Inflammatory macrophage (primary cell): Measurements from ENCODE around the gene HELB.

Experiments used
- DNase-seq, 2 donors: peaks; one replicate each; pipeline ENCODE4 v3.0.0-alpha.2; 2020 to 2022

The HELB gene

DNA sequence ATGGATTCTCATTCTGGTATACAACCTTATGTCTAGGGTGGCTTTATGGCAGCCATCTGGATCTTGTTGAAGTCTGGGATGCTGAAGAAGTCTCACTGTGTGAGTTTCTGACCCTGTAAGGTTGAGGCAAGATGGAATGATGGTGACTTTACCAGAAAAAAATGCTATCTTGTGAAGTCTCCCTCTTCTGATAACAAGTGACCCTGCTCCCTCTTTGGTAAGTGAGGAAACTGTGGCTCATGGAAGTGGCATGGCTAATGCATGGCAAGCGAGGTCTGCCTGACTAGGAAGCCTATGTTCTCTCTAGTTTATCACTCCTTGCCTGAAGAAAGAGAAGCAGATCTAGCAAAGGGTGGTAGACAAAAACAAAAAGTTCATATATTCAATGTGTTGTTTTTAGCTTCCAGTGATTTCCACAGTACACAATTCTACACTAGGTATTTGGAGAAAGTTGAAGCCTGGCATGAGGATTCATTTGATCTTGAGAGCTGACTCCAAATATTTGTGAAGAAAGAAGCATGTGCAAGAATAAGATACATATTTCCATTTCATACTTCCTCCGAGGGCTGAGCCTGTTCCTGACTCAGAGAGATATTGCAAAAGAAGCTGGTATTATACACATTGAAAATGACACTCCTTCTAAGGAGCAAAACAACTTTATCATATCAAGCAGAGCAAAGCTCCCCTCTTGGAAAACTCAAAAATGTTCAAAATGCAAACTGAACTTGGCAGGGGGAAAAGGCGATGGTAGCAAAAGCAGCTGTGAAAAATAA is 63.6 kb downstream of the HELB start:
- peak; percentile 65 to 72 for DNase-seq

DNA sequence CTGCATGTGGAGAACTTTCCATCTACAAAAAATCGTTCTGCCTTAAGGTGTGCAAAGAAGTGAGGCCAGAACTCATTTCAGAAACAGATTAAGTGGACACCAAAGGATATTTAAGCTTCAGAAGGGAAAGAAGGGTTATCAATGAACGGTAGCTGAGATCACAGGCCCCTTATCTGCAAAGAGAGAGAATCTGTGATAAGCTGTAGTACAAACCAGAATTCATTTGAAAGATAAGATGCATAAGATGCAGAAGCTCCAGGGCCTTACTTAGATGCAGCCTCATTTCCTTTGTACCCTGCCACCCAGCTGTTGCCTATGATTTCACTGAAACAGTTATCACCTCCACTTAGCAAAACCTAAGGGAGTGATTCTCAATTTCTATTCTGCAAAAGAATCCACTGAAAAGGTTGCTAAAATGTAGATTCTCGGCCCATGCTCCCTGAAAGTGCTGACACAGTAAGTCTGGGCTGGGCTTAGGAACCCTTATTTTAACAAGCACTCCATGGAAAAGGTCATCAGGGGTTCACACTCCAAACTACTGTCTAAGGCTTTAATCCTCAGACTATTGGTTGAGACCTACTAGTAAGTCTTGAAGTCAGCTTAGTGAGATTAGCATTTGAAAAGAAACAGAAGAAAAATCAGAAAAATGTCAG is 64.8 kb downstream of the HELB start:
- DNase-seq, result no peak

DNA sequence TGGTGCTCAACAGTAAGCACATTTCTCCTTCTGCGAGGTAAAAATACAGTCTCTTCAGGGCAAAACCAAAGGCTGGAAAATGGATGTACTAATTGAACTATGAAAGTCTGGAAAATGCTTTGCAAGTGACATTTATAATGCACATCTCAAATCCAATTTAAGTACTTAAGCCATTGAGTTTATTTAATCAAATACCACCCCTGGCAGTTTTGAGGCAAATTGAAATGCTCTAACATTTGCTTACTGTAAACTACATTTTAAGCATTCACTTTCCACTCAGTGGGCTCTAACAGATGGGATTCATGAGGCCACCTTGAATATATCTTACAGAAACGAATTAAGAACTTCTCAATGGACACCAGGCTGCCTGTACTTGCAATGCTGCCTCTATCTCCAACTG is 69.7 kb downstream of the HELB start:
- DNase-seq, result no peak

DNA sequence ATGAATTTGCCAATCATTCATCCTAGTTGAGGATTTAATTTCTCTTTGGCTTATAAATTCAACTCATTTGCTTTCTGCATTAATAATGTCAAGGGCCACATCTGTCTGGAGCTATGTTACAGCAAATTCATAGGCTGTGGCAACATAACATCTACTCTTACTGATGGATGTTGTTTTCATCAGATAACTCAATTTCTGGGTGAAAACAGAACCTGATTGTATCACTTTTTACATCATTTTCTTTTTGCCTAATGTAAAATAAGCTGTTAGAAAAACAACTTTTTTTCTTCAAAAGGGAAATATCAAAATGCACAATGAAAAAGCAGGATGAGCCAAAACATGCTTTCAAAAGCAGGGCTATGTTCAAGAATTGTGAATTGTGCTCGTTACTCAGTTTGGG is 73.3 kb downstream of the HELB start:
- no peak for DNase-seq

DNA sequence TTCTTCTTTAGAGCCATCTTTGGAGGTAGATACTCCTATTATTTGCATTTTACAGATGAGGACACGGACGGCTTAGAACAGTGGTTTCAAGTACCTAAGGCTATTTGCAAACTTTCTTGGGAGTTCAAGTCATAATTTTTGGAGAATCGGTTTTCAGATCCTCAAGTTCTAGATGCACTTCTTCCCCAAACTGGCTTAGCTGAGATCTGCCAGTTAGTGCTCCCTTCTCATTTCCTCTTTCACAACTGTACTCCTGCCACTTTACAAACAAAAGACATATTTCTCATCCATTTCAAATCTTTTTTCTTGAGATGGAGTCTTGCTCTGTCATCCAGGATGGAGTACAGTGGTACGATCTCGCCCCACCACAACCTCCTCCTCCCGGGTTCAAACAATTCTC is 77.3 kb downstream of the HELB start:
- peak; percentile 51 to 52 for DNase-seq

DNA sequence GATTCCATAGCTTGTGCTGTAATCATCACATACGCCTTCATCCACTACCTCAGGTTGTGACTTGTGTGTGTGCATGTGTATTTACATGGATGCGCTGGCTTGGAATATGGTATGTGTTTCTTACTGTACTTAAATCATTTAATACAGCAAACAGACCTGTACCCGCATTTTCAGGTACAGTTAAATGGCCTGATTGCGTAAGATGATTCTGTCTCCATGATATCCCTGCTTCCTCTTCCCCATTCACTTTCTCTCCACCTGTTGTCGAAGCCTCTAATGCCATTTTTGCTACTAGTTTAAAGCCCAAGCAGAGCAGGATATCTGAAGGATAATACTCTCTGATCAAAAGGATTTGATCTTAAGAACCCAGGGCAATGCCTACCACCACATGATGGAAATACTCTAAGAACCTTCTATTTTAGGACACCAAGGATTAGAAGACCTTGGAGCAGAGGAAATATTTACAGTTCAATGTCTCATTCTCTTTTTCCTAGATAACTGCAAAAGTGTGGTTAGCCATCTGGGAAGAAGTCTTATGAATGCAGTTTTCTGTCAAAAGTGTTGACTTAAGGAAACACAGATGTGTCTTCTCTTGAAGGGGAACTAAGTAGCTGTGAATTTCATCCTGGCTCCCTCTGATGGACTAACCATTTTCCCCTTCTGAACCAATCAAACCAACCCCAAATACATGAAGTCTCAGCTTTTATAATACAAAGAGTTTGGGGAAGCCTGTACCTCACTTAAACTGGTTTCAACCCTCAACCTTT is 78.7 kb downstream of the HELB start:
- DNase-seq, result peak in 1 of 2 donors; percentile 10

DNA sequence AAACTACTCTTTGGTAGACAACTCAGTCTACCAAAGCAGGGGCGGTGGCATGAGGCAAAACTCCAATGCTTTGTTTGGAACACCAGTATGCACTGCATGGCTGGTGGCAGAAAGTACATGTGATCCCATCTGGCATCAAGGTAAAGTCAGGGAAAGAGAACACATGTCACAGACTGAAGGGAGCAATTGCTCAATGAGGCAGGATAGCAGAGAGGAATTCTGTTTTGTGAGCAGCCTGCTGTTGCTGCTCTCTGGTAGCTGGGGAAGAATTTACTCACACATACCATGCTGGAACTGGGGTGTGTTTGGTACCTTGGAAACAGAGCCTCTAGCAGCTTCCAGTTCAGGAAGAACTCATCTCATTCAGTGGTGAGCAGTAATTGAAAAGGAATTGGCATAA is 84.8 kb downstream of the HELB start:
- DNase-seq, result no peak
